Upper lobe of left lung (tissue), 6 donors: ENCODE data around the gene RETN. TPM values are rescaled to one million over a fixed set of nuclear protein-coding genes. Genes with fewer than 3 reads are reported as not detected.

ENCODE experiments used
- ATAC-seq, 2 donors: fragments of 200-7000 bp; cut with Tn5 transposase; one replicate each; pipeline ENCODE4 v1.9.1; 2022; ENCODE audit warnings: mild to moderate bottlenecking in 2 of 2, moderate library complexity in 2 of 2; ENCODE audit not compliant: low FRiP score in 2 of 2
- DNase-seq, 2 donors: peaks; one replicate each; pipeline ENCODE4 v3.0.0-alpha.2; 2019 to 2020
- H3K27ac ChIP-seq, 4 donors: fragments of 200-600 bp; sonication (generic); one replicate each; pipeline ENCODE4 v1.5.1; 2016 to 2019
- H3K27me3 ChIP-seq, 4 donors: fragments of 200-600 bp; sonication (generic); one replicate each; pipeline ENCODE4 v1.5.1; 2017 to 2019
- H3K36me3 ChIP-seq, 4 donors: fragments of 200-600 bp; sonication (generic); one replicate each; pipeline ENCODE4 v1.5.1; 2016 to 2019
- H3K4me1 ChIP-seq, 4 donors: fragments of 200-600 bp; sonication (generic); one replicate each; pipeline ENCODE4 v1.5.1; 2018 to 2019
- H3K4me3 ChIP-seq, 4 donors: fragments of 200-600 bp; sonication (generic); one replicate each; pipeline ENCODE4 v1.5.1; 2017 to 2019; ENCODE audit warnings: mild to moderate bottlenecking in 2 of 4, moderate library complexity in 1 of 4
- H3K9me3 ChIP-seq, 4 donors: fragments of 200-600 bp; sonication (generic); one replicate each; pipeline ENCODE4 v1.5.1; 2018 to 2019
- CTCF ChIP-seq, 6 experiments: fragments of 450-650 bp in 4 of 6; fragments of 200-600 bp in 2 of 6; sonication (generic) in 2 of 6; IDR thresholded peaks; one replicate each; pipeline ENCODE4 v1.5.1; 2016 to 2019; ENCODE audit warnings: antibody characterized with exemption in 6 of 6
- EP300 ChIP-seq, 4 donors: sonication (generic); formaldehyde crosslinking; IDR thresholded peaks; one replicate each; pipeline ENCODE4 v1.5.1; 2017; ENCODE audit warnings: antibody characterized with exemption in 4 of 4, control low read depth in 2 of 4
- POLR2A ChIP-seq, 4 donors: fragments of 450-650 bp; IDR thresholded peaks; one replicate each; pipeline ENCODE4 v1.5.1; 2016 to 2017; ENCODE audit warnings: antibody characterized with exemption in 4 of 4, mild to moderate bottlenecking in 2 of 4
- POLR2AphosphoS5 ChIP-seq, 2 donors: sonication (generic); formaldehyde crosslinking; IDR thresholded peaks; one replicate each; pipeline ENCODE4 v1.5.1; 2017; ENCODE audit warnings: antibody characterized with exemption in 2 of 2
- WGBS, 2 donors: methylation state at CpG; one replicate each; pipeline ENCODE4 v1.1.5; 2017 to 2018; 5-methylcytosine and 5-hydroxymethylcytosine counted together
- total RNA-seq, 6 donors: library from RNA; depleted of rRNA in 4 of 6; stranded (reverse); fragments of >200 nt in 4 of 6; gene quantifications; one replicate each; pipeline versions ENCODE4 v1.1.0 to v1.2.1, GENCODE V29; 2016 to 2021
- donor health status: DM: no; HTN: no; CAD: no; lungs with moderate emphysema.
- donor health status: DM: no; HTN: yes; CAD: no; lungs with severe emphysema.

Gene RETN
- total RNA-seq, 6 donors from 2014 or later = 2.5 to 59.2 (median 13.8) TPM

- Histone ChIP-seq H3K9me3 (no peaks in the 10 kb centered on the region), H3K27me3 (no peaks in the 10 kb centered on the region), H3K27ac (no peak overlapping the region), H3K36me3 (no peaks in the 10 kb centered on the region), H3K4me3 (no peak overlapping the region), H3K4me1 (peaks cover 4 to 19% (median 15%) of the 10 kb centered on the region in 4 donors)
- ATAC-seq = no peak
- TF ChIP-seq POLR2A (IDR thresholded peaks at IDR 0.05) = no peak
- TF ChIP-seq CTCF (IDR thresholded peaks at IDR 0.05) = no peak
- no peak for TF ChIP-seq POLR2AphosphoS5 (IDR thresholded peaks at IDR 0.05)
- no peak for TF ChIP-seq EP300 (IDR thresholded peaks at IDR 0.05)
- WGBS, 2 donors = 77 to 78% methylated on average over 5 of the region's 5 CpGs
- DNase-seq = no peak
Observed at GRCh38 chr19:7710616-7711015, 41.8 kb downstream of the RETN start.

GRCh38 chr19:7715671-7716070 is 46.8 kb downstream of the RETN start:
- Histone ChIP-seq H3K36me3 (no peaks in the 10 kb centered on the region), H3K27me3 (no peaks in the 10 kb centered on the region), H3K4me3 (no peak overlapping the region), H3K27ac (no peak overlapping the region), H3K4me1 (no peaks in the 10 kb centered on the region), H3K9me3 (peaks cover 0 to 4% (median 3%) of the 10 kb centered on the region in 4 donors)
- WGBS, 2 donors = 89 to 100% methylated on average over 1 of the region's 1 CpG
- ATAC-seq (no peak), DNase-seq (no peak)
- TF ChIP-seq POLR2AphosphoS5 (IDR thresholded peaks at IDR 0.05) (no peak), CTCF (IDR thresholded peaks at IDR 0.05) (no peak), POLR2A (IDR thresholded peaks at IDR 0.05) (no peak)

GRCh38 chr19:7716762-7717161 is 47.9 kb downstream of the RETN start:
- 65 to 100% methylated on average over 1 of the region's 1 CpG for WGBS, 2 donors

GRCh38 chr19:7718668-7719067 is 49.8 kb downstream of the RETN start:
- TF ChIP-seq EP300 (IDR thresholded peaks at IDR 0.05) (no peak), CTCF (IDR thresholded peaks at IDR 0.05) (no peak), POLR2A (IDR thresholded peaks at IDR 0.05) (no peak), POLR2AphosphoS5 (IDR thresholded peaks at IDR 0.05) (no peak)
- Histone ChIP-seq H3K9me3 (peaks cover 0 to 4% (median 3%) of the 10 kb centered on the region in 4 donors), H3K27ac (no peak overlapping the region), H3K27me3 (no peaks in the 10 kb centered on the region), H3K36me3 (no peaks in the 10 kb centered on the region), H3K4me1 (no peaks in the 10 kb centered on the region), H3K4me3 (no peak overlapping the region)
- ATAC-seq = no peak
- WGBS, 2 donors = 50 to 51% methylated on average over 8 of the region's 8 CpGs
- DNase-seq = peak in 1 of 2 donors; percentile 32

More at GRCh38 chr19:7716762-7717161, 47.9 kb downstream of the RETN start:
- DNase-seq (no peak), ATAC-seq (no peak)
- no peak for TF ChIP-seq CTCF (IDR thresholded peaks at IDR 0.05)
- Histone ChIP-seq H3K4me1 (no peaks in the 10 kb centered on the region), H3K9me3 (peaks cover 0 to 4% (median 3%) of the 10 kb centered on the region in 4 donors), H3K4me3 (no peak overlapping the region), H3K27me3 (no peaks in the 10 kb centered on the region), H3K36me3 (no peaks in the 10 kb centered on the region), H3K27ac (no peak overlapping the region)

Other genes starting within 250 kb of the RETN start
- gene PEX11G, start 180.0 kb upstream of the RETN start, total RNA-seq = 1 to 10 TPM; 2.3 to 9.1 (median 5.4) TPM
- gene ZNF358, start 152.9 kb upstream of the RETN start, total RNA-seq = 100 to 1,000 TPM in 1 of 6 donors, 10 to 100 TPM in 5; 31.1 to 116 (median 57.8) TPM
- gene MCOLN1, start 146.4 kb upstream of the RETN start, total RNA-seq = 100 to 1,000 TPM in 2 of 6 donors, 10 to 100 TPM in 4; 12.9 to 118 (median 69.7) TPM
- 100 to 1,000 TPM; 125 to 412 (median 328) TPM for gene PNPLA6, start 133.3 kb upstream of the RETN start, total RNA-seq
- gene CAMSAP3, start 73.2 kb upstream of the RETN start, total RNA-seq = 10 to 100 TPM; 12.2 to 63.9 (median 31.2) TPM
- gene XAB2, start 39.5 kb upstream of the RETN start, total RNA-seq = 10 to 100 TPM; 35.7 to 81.7 (median 51.4) TPM
- 100 to 1,000 TPM in 2 of 6 donors, 10 to 100 TPM in 4; 21.3 to 133 (median 71.3) TPM for gene PET100, start 39.3 kb upstream of the RETN start, total RNA-seq
- gene PCP2, start 35.3 kb upstream of the RETN start, total RNA-seq = 10 to 100 TPM in 1 of 6 donors, 1 to 10 TPM in 4, not detected in 1; 2.3 to 21.0 (median 3.3) TPM
- gene STXBP2, start 31.9 kb upstream of the RETN start, total RNA-seq = 100 to 1,000 TPM; 111 to 562 (median 249) TPM
- 100 to 1,000 TPM in 2 of 6 donors, 10 to 100 TPM in 3, 1 to 10 TPM in 1; 9.4 to 160 (median 36.6) TPM for gene MCEMP1, start 8.0 kb downstream of the RETN start, total RNA-seq
- 100 to 1,000 TPM in 1 of 6 donors, 10 to 100 TPM in 5; 33.9 to 105 (median 52.0) TPM for gene TRAPPC5, start 11.8 kb downstream of the RETN start, total RNA-seq
- 1 to 10 TPM in 1 of 6 donors, under 1 TPM in 1, not detected in 4; 0.83 to 2.9 TPM for gene FCER2, start 33.1 kb downstream of the RETN start, total RNA-seq
- gene CLEC4G, start 63.1 kb downstream of the RETN start, total RNA-seq = 1 to 10 TPM in 3 of 6 donors, under 1 TPM in 1, not detected in 2; 0.40 to 2.5 (median 1.5) TPM
- 10 to 100 TPM in 1 of 6 donors, 1 to 10 TPM in 3, under 1 TPM in 2; 0.55 to 14.8 (median 1.7) TPM for gene CD209, start 78.5 kb downstream of the RETN start, total RNA-seq
- 1 to 10 TPM in 4 of 6 donors, under 1 TPM in 1, not detected in 1; 0.86 to 7.4 (median 3.1) TPM for gene CLEC4M, start 94.2 kb downstream of the RETN start, total RNA-seq
- 10 to 100 TPM; 12.0 to 24.1 (median 15.6) TPM for gene EVI5L, start 161.2 kb downstream of the RETN start, total RNA-seq
- 1 to 10 TPM in 5 of 6 donors, under 1 TPM in 1; 0.46 to 9.4 (median 2.7) TPM for gene PRR36, start 205.3 kb downstream of the RETN start, total RNA-seq
- gene LRRC8E, start 219.5 kb downstream of the RETN start, total RNA-seq = 10 to 100 TPM in 1 of 6 donors, 1 to 10 TPM in 5; 1.0 to 11.7 (median 6.9) TPM
- gene MAP2K7, start 234.8 kb downstream of the RETN start, total RNA-seq = 10 to 100 TPM; 21.1 to 61.8 (median 33.0) TPM
- gene TGFBR3L, start 245.8 kb downstream of the RETN start, total RNA-seq = 1 to 10 TPM in 1 of 6 donors, under 1 TPM in 1, not detected in 4; 0.37 to 1.1 TPM